ENCODE measurements around the gene WRAP73.

The WRAP73 gene

GRCh38 chr1:3660704-3661103 lies 10.8 kb upstream of the WRAP73 start:
- peak overlapping the region; percentile 29 for H3K4me2 ChIP-seq (ENCODE audit: low read length)
- no peaks in the 10 kb centered on the region for H3K79me2 ChIP-seq (ENCODE audit: low read length)
- H2AFZ ChIP-seq (ENCODE audit: low read depth, low read length), result no peak overlapping the region

GRCh38 chr1:3659093-3659492 lies 9.2 kb upstream of the WRAP73 start:
- Histone ChIP-seq H3K4me3 (ENCODE audit: low read length) (no peak overlapping the region), H3K27ac (ENCODE audit: low read length) (no peak overlapping the region), H3K4me1 (ENCODE audit: low read length) (peaks cover 41% of the 10 kb centered on the region), H3K36me3 (replicated peaks; ENCODE audit: low read depth, low read length) (no peaks in the 10 kb centered on the region), H3K79me2 (ENCODE audit: low read length) (no peaks in the 10 kb centered on the region), H3K9ac (ENCODE audit: low read length) (no peak overlapping the region), H4K20me1 (ENCODE audit: insufficient read depth, low read length) (no peaks in the 10 kb centered on the region), H2AFZ (ENCODE audit: low read depth, low read length) (no peak overlapping the region), H3K4me2 (ENCODE audit: low read length) (no peak overlapping the region), H3K9me3 (ENCODE audit: insufficient read depth, low read length) (no peaks in the 10 kb centered on the region), H3K27me3 (ENCODE audit: low read depth, low read length) (peaks cover 49% of the 10 kb centered on the region)
- TF ChIP-seq EZH2phosphoT487 (IDR thresholded peaks at IDR 0.05; ENCODE audit: low read depth), result no peak
- TF ChIP-seq CTCF (IDR thresholded peaks at IDR 0.05; ENCODE audit: low read depth, low read length), result no peak

More at GRCh38 chr1:3660704-3661103, 10.8 kb upstream of the WRAP73 start:
- Histone ChIP-seq H3K4me3 (ENCODE audit: low read length) (no peak overlapping the region), H3K36me3 (replicated peaks; ENCODE audit: low read depth, low read length) (no peaks in the 10 kb centered on the region), H3K9me3 (ENCODE audit: insufficient read depth, low read length) (no peaks in the 10 kb centered on the region), H4K20me1 (ENCODE audit: insufficient read depth, low read length) (no peaks in the 10 kb centered on the region), H3K4me1 (ENCODE audit: low read length) (peaks cover 52% of the 10 kb centered on the region), H3K27ac (ENCODE audit: low read length) (no peak overlapping the region), H3K27me3 (ENCODE audit: low read depth, low read length) (peaks cover 42% of the 10 kb centered on the region), H3K9ac (ENCODE audit: low read length) (no peak overlapping the region)
- TF ChIP-seq EZH2phosphoT487 (IDR thresholded peaks at IDR 0.05; ENCODE audit: low read depth) (no peak), CTCF (IDR thresholded peaks at IDR 0.05; ENCODE audit: low read depth, low read length) (no peak)

GRCh38 chr1:3658231-3658615 lies 8.3 kb upstream of the WRAP73 start:
- no peaks in the 10 kb centered on the region for H4K20me1 ChIP-seq (ENCODE audit: insufficient read depth, low read length)
- H3K79me2 ChIP-seq (ENCODE audit: low read length), result no peaks in the 10 kb centered on the region
- H3K9ac ChIP-seq (ENCODE audit: low read length), result no peak overlapping the region
- no peak overlapping the region for H3K4me2 ChIP-seq (ENCODE audit: low read length)
- no peaks in the 10 kb centered on the region for H3K36me3 ChIP-seq (replicated peaks; ENCODE audit: low read depth, low read length)
- no peak overlapping the region for H2AFZ ChIP-seq (ENCODE audit: low read depth, low read length)
- no peaks in the 10 kb centered on the region for H3K9me3 ChIP-seq (ENCODE audit: insufficient read depth, low read length)
- peaks cover 51% of the 10 kb centered on the region for H3K27me3 ChIP-seq (ENCODE audit: low read depth, low read length)
- H3K27ac ChIP-seq (ENCODE audit: low read length), result no peak overlapping the region
- no peak for TF ChIP-seq CTCF (IDR thresholded peaks at IDR 0.05; ENCODE audit: low read depth, low read length)
- no peak for TF ChIP-seq EZH2phosphoT487 (IDR thresholded peaks at IDR 0.05; ENCODE audit: low read depth)
- H3K4me3 ChIP-seq (ENCODE audit: low read length), result no peak overlapping the region
- peaks cover 40% of the 10 kb centered on the region for H3K4me1 ChIP-seq (ENCODE audit: low read length)

- no peaks in the 10 kb centered on the region for H3K79me2 ChIP-seq (ENCODE audit: low read length)
- H4K20me1 ChIP-seq (ENCODE audit: insufficient read depth, low read length), result no peaks in the 10 kb centered on the region
- peaks cover 47% of the 10 kb centered on the region for H3K27me3 ChIP-seq (ENCODE audit: low read depth, low read length)
- peak overlapping the region; percentile 99 for H3K4me2 ChIP-seq (ENCODE audit: low read length)
- no peak for TF ChIP-seq EZH2phosphoT487 (IDR thresholded peaks at IDR 0.05; ENCODE audit: low read depth)
- TF ChIP-seq CTCF (IDR thresholded peaks at IDR 0.05; ENCODE audit: low read depth, low read length), result no peak
- no peak overlapping the region for H3K4me3 ChIP-seq (ENCODE audit: low read length)
- no peaks in the 10 kb centered on the region for H3K9me3 ChIP-seq (ENCODE audit: insufficient read depth, low read length)
- no peak overlapping the region for H2AFZ ChIP-seq (ENCODE audit: low read depth, low read length)
- H3K4me1 ChIP-seq (ENCODE audit: low read length), result peaks cover 40% of the 10 kb centered on the region
- H3K36me3 ChIP-seq (replicated peaks; ENCODE audit: low read depth, low read length), result no peaks in the 10 kb centered on the region
- no peak overlapping the region for H3K27ac ChIP-seq (ENCODE audit: low read length)
- no peak overlapping the region for H3K9ac ChIP-seq (ENCODE audit: low read length)
These were observed 7.8 kb upstream of the WRAP73 start for GRCh38 chr1:3657578-3658230.

Data from OCI-LY3 (cell line).